Measurements from ENCODE around the gene UBE2G2.

GRCh38 chr21:44800971-44801467 lies 601 bp downstream of the UBE2G2 start:
- TF ChIP-seq ZFP30 (CRISPR knock-in tag; IDR thresholded peaks at IDR 0.05) (no peak), PATZ1 (CRISPR knock-in tag; IDR thresholded peaks at IDR 0.05; ENCODE audit: borderline replicate concordance) (no peak), ARNTL (CRISPR knock-in tag; IDR thresholded peaks at IDR 0.05; ENCODE audit: borderline replicate concordance, low read depth) (no peak), RARB (CRISPR knock-in tag; IDR thresholded peaks at IDR 0.05) (no peak), OSR1 (CRISPR knock-in tag; IDR thresholded peaks at IDR 0.05) (no peak), CREB5 (CRISPR knock-in tag; IDR thresholded peaks at IDR 0.05; ENCODE audit: low read depth) (no peak), BACH2 (CRISPR knock-in tag; IDR thresholded peaks at IDR 0.05; ENCODE audit: borderline replicate concordance) (no peak), ZFP3 (CRISPR knock-in tag; IDR thresholded peaks at IDR 0.05) (no peak), GLIS3 (CRISPR knock-in tag; IDR thresholded peaks at IDR 0.05) (no peak), TCF4 (CRISPR knock-in tag; IDR thresholded peaks at IDR 0.05; ENCODE audit: borderline replicate concordance) (no peak)

Data from SK-N-SH treated with all-trans-retinoic acid at 6 μM for 48 hours (cell line).